NB4 (cell line): Measurements from ENCODE around the gene MT1M.

Experiments used
- DNase-seq: peaks from one replicate; pipeline ENCODE4 v3.0.0; 2010; ENCODE audit warnings: low read depth
- H3K4me3 ChIP-seq: one replicate; pipeline ENCODE4 v1.5.1; 2011; ENCODE audit warnings: mild to moderate bottlenecking, low read depth, low read length, moderate library complexity
- MYC ChIP-seq: IDR thresholded peaks from 2 replicates; pipeline ENCODE4 v1.6.1; 2011; ENCODE audit warnings: low read depth, low read length
- POLR2A ChIP-seq: IDR thresholded peaks from 2 replicates; pipeline ENCODE4 v1.6.1; 2011; ENCODE audit warnings: mild to moderate bottlenecking; ENCODE audit not compliant: insufficient read length; ENCODE audit errors: extremely low read depth
- TF ChIP-seq, protein P1 (sequence below): IDR thresholded peaks from one replicate; pipeline ENCODE4 v1.5.1; 2012; ENCODE audit warnings: low read depth, low read length
- TF ChIP-seq, protein P2 (sequence below): IDR thresholded peaks from 2 replicates; pipeline ENCODE4 v1.6.1; 2011; ENCODE audit warnings: low read depth, low read length

The MT1M gene

DNA sequence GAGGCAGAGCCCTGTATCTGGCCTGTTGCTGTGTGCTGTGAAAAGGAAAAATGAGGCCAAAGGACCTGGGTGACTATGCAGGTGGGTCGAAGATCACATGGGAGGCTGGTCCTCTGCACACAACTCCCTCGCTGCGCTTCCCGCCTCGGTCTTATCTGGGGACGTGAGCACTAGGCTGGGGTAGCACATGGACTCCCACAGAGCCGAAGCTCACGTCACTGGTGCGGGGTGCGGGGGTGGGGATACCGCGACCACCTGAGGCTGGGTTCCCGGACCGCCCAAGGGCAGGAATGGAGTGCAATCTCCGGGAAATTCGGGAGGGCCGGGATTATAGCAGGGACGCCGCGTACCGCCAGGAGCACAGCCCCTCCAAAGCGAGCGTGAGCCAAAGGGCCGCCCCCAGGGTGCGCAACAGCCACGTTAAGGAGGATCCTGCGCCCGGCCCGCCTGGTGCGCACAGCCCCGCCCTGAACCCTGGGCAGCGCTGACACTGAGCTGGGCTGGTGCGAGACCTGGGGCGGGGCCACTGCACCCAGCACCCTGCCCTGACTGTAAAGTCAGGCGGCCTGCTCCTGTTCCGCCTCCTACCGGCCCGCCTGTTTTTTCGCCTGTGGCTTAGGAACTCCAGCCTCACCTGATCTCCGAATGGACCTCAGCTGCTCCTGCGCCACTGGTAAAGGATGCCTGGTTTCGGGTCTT is 10.8 kb downstream of the MT1M start:
- DNase-seq = peak; percentile 78
- H3K4me3 ChIP-seq = no peak overlapping the region
- no peak for TF ChIP-seq POLR2A
- TF ChIP-seq, protein P1, sequence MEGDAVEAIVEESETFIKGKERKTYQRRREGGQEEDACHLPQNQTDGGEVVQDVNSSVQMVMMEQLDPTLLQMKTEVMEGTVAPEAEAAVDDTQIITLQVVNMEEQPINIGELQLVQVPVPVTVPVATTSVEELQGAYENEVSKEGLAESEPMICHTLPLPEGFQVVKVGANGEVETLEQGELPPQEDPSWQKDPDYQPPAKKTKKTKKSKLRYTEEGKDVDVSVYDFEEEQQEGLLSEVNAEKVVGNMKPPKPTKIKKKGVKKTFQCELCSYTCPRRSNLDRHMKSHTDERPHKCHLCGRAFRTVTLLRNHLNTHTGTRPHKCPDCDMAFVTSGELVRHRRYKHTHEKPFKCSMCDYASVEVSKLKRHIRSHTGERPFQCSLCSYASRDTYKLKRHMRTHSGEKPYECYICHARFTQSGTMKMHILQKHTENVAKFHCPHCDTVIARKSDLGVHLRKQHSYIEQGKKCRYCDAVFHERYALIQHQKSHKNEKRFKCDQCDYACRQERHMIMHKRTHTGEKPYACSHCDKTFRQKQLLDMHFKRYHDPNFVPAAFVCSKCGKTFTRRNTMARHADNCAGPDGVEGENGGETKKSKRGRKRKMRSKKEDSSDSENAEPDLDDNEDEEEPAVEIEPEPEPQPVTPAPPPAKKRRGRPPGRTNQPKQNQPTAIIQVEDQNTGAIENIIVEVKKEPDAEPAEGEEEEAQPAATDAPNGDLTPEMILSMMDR = peak; percentile 32
- TF ChIP-seq MYC = no peak
- TF ChIP-seq, protein P2, sequence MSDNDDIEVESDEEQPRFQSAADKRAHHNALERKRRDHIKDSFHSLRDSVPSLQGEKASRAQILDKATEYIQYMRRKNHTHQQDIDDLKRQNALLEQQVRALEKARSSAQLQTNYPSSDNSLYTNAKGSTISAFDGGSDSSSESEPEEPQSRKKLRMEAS = no peak

DNA sequence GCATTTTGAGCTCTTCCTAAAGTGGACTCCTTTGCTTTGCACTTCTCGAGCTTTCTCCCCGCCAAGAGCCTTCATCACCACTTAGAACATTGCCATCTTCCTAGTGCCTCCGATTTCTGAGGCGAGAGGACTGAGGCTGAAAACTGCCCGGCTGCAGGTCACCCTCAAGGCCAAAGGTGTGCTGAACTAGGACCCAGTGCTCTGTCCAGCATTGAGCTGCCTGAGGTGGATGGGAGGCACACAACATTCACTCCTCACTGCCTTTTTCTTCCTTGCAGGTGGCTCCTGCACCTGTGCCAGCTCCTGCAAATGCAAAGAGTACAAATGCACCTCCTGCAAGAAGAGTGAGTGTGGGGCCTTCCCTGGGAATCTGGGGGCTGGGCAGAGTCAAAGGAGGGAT is 11.4 kb downstream of the MT1M start:
- no peak overlapping the region for H3K4me3 ChIP-seq
- TF ChIP-seq POLR2A (no peak), MYC (no peak)
- TF ChIP-seq, protein P1 = no peak
- TF ChIP-seq, protein P2 = no peak
- DNase-seq = no peak

DNA sequence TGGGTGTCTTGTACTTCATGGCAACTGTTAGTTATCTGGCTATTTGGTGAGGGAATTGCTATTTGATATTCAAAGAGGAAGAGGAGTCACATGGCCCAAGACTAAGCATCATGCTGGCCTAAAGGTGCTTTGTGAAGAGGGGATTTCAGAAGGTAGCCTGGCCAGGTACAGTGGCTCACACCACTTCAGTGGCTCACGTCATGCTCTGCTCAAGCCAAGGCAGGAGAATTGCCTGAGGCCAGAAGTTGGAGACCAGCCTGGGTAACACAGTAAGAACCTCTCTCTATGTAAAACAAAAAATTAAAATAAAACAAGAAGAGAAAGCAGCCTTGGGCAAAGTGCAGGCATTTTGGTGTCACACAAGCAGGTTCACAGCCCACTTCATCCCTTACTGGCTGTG is 12.9 kb downstream of the MT1M start:
- TF ChIP-seq, protein P2 = no peak
- TF ChIP-seq MYC = no peak
- no peak for TF ChIP-seq POLR2A
- TF ChIP-seq, protein P1 = no peak
- no peak for DNase-seq
- H3K4me3 ChIP-seq = no peak overlapping the region

DNA sequence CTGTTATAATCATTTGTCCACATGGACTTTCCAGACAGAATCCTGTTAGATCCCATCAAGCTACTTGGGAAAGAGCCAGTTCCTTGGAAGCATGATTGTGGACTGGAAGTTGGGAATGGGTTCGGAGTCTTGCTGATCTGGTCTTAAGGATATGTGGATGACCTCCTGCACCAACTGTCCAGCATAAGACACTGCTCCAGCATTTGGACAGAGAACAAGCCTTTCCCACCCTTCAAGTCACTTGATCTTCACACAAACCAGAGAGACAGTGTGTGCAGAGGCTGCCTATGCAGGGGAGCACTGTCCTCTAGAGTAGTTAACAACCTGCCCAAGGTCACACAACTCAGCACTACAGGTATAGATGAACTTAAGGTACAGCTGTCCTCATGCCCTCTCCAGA is 13.4 kb downstream of the MT1M start:
- H3K4me3 ChIP-seq = no peak overlapping the region
- DNase-seq = no peak
- TF ChIP-seq, protein P2 = no peak
- no peak for TF ChIP-seq MYC
- TF ChIP-seq, protein P1 = no peak
- no peak for TF ChIP-seq POLR2A

DNA sequence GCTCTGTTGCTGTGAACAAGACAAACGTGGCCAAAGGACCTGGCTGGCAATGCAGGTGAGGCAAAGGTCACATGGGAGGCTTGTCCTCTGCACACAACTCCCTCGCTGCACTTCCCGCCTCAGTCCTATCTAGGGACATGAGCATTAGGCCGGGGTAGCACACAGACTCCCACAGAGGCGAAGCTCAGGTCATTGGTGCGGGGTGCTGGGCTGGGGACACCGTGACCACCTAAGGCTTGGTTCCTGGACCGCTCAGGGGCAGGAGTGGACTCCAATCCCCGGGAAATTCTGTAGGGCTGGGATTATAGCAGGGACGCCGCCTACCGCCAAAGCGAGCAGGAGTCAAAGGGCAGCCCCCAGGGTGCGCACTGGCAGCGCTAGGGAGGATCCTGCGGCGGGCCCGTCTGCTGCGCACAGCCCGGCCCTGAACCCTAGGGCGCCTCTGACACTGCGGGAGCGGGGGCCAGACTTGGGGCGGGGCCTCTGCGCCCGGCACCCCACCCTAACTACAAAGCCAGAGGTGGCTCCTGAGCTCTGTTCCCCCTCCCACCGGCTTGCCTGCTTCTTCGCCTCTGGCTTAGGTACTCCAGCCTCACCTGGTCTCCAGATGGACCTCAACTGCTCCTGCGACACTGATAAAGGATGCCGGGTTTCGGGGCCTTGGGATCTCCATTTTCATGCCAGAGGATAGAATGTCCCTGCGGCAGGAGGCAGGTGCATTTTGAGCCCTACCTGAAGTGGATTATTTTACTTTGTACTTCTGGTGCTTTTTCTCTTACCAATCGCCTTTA is 15.4 kb downstream of the MT1M start:
- DNase-seq = no peak
- TF ChIP-seq, protein P2 = no peak
- TF ChIP-seq, protein P1 = no peak
- no peak overlapping the region for H3K4me3 ChIP-seq
